Stimulated activated CD4-positive, alpha-beta T cell treated with anti-CD3 and anti-CD28 coated beads, TNF-alpha, amount 100 ng/mL, for 1 hour (primary cell): ENCODE data around the gene ZDHHC14.

ENCODE experiments used
- DNase-seq, 3 donors: peaks; one replicate each; pipeline ENCODE4 v3.0.0-alpha.2; 2020; ENCODE audit warnings: low read depth in 3 of 3, low spot score in 1 of 3

The ZDHHC14 gene

DNA sequence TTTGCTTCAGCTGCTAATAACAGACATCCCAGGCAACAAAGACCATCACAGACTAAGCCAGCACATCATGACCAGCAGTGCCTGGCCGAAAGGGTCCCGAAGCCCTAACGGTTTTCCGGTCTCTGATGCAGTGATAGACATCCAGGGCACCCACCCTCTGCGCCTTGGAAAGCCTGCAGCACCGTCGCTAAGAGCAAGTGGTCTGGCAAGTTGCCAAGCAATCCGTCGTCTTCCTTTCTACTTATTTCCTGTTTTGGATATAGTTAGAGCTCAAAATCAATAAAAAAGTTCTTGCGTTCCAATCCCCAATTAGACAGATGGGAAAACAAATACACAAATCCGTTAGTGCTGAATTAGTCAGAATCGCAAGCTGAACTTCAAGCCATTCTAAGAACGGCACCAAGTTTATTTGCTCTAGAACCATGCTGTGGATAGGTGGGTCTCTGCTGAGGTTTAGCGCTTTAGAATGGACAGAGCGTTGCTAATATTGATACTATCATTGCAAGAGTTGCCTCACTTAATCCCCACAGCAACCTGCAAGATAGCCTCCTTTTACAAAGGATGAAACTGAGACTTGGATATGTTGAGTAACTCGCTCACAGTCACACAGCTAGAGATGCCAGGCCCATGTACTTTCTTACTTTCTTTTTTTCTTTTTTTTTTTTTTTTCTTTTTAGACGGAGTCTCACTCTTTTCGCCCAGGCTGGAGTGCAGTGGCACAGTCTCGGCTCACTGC lies 278.7 kb downstream of the ZDHHC14 start:
- DNase-seq: no peak

DNA sequence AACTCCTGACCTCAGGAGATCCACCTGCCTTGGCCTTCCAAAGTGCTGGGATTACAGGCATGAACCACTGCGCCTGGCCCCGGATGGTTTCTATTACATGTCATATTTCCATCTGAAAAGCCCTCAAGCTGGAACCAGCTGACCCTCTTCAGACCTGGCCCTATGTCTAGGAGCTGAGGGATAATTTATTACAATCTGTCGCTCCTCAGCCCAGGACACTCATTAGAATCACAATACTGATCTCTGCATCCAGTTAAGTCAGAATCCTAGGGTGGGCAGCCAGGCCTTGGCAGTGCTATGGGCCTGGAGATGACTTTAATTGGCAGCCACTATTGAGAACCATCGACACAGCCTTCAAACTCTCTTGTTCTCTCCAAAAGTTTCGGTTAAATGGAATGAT lies 279.4 kb downstream of the ZDHHC14 start:
- DNase-seq: no peak

DNA sequence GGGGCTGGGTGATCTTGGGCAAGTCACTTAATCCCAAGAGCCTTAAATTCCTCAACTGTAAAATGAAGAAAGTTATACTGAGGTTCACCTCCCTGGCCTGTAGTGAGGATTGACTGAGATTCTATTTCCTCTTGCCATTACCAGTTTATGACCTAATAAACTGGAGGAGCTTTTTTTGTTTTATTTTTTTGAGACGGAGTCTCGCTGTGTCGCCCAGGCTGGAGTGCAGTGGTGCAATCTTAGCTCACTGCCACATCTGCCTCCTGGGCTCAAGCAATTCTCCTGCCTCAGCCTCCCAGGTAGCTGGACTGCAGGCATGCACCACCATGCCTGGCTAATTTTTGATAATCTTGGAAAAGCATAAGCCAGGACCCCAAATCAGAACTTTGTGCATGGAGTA lies 280.7 kb downstream of the ZDHHC14 start:
- no peak for DNase-seq

DNA sequence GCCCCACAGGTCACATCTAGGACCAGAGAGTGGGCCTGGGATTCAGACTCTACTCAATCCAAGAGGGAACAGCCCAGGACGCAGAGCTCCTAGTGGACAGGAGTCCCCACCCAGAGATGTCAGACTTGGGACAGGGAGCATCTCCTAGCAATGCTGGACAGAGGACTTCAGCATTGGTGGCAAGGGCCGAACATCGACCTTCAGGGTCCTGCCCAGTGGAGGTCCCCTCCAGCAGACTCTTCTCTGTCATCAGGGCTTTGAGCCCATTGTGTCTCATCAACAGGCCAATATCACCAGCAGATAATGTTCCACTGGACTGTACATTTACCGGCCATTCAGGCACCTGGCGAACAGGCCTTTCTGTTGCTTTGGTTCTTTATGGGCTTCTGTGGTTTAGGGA lies 282.3 kb downstream of the ZDHHC14 start:
- no peak for DNase-seq

DNA sequence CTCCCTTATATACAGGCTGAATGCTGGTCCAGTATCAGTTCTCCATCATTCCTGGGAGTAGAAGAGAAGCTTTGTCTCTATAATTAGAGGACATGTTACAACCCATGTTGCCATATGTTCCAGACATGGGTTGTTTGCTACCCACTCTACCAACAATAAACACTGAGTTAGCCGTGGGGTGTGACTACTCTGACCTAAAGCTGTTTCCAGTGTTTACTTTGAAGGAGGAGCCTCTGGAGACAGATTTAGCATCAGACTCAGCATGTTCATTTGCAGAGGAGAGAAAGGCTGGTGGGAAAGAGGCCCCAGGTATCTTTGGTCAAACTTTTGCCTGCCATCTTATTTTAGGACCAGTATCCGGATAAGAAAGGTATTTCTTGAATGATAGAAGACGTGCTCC lies 284.2 kb downstream of the ZDHHC14 start:
- DNase-seq: no peak

DNA sequence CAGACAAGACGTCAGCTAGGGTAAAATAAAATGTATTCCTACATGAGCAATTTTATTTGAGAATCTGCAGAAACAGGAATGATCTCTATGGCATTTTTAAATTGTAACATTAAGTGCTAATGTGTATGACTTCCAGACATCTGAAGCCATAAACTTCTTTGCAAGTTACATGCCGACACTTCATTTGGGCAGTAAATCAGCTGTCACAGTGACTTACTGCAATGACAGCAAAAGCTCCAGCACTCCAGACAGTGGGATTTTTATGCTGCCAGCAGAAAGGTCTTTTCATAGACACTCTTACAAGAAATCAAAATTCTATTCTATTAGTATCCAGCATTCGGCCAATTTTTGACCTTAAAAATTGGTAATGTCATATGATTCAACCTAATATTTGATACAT lies 285.7 kb downstream of the ZDHHC14 start:
- no peak for DNase-seq

DNA sequence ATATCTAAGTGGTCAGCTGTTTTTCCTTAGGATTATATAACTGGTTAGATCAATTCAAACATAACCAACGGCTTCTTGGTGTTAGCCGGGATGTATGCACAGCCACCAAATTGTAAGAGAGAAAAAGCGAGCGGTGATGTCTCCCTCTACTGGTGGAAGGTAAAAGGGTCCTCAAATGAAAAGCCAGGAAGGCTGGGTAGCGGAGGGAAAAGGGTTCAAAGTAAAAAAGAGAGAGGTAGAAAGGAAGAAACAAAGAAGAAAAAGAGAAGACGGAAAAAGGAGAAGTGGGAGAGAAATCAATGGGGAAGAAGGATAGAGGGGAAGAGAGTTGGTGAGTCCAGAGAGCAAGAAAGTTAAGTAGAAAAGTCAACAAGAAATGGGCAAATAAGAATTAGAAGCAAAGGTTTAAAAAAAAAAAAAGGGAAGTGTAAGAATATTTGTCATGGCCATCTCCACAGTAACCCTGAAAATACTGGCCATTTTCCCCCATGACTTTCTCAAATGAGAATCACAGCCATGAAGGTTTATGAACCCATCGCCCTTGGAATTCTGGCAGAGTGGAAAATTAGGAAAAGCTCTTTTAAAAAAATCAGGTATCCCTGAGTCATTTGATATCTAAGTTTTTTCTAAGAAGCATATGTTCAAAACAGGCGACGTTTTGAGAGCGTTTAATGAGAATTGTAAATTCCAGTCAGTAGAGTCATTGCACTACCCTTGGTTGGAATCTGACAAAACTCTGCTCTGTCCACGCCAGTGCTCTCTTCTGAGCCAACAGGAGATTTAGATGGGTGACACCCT lies 286.4 kb downstream of the ZDHHC14 start:
- peak in 1 of 3 donors; percentile 30 for DNase-seq

DNA sequence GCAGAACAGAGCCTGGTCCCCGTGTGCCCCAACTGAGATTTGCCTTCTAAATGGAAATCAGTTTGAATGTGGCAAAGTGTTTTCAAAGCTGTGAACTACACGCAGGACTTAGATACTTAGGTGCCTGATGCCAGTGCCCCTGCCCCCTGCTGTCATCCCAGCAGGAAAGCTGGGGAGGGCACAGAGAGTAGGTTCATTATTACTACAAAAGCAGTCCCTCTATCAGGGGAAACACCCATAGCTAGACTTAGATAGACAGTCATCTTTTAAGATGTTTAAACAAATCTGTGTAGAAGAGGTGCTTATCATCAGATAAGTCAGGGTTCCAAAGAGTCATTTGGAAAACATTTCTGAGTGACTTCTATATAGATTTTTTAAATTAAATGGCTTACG lies 287.0 kb downstream of the ZDHHC14 start:
- no peak for DNase-seq

DNA sequence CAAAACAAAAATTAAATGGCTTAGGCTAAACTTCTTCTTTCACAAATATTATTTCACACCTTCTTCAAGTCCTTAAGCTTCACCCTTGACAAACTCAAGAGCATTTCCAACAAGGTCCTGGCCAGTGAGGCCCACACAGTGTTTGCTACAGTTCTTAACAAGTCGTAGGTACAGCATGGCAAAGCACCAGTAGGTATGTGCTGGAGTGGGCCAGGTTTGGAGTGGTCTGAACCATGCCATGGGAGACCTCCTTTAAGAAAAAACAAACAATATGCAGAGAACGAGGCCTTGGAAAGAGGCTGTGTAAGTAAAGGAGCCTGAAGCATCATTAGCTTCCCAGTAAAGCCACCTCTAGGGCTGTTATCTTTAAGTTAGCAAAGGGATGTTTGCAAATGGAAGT lies 287.7 kb downstream of the ZDHHC14 start:
- no peak for DNase-seq

DNA sequence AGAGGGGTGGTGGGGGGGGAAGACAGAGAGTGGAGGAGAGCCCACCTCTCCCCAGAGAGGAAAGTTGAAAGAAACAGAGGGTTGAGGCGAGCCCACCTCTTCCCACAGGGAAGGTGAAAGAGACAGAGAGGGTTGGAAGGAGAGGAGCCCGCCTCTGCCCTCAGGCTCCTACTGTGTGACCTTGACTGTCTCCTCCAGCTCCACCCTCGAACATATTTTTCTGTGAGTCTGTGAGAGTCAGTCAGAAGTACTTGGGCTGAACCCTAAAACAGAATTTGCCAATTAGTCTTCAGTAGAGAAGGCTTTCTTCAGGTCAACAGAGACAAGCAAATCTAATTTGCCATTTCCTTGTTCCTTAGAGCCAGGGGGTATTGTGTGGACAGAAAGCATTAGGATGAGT lies 288.3 kb downstream of the ZDHHC14 start:
- no peak for DNase-seq

DNA sequence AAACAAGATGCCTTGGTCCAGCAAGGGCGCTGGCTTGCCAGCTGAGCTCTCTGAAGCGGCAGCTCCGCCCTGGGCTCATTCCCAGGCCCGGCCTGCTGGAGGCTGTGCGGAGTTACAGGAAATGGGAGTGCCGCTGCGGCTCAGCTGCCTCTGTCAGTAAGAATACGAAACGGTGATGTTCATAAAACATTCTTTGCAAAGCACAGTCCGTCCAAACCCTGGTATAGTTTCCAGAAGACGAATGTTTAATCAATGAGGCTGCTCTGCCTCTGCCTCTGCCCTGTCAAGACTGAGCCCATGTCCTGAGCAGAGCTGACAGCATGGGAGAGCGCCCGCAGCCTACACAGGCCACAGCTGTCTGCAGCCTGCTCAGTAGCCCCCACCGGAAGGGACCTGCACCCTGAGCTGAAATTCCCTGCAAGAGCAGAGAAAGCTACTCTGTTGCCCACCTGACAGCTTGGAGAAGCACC lies 288.8 kb downstream of the ZDHHC14 start:
- DNase-seq: no peak

DNA sequence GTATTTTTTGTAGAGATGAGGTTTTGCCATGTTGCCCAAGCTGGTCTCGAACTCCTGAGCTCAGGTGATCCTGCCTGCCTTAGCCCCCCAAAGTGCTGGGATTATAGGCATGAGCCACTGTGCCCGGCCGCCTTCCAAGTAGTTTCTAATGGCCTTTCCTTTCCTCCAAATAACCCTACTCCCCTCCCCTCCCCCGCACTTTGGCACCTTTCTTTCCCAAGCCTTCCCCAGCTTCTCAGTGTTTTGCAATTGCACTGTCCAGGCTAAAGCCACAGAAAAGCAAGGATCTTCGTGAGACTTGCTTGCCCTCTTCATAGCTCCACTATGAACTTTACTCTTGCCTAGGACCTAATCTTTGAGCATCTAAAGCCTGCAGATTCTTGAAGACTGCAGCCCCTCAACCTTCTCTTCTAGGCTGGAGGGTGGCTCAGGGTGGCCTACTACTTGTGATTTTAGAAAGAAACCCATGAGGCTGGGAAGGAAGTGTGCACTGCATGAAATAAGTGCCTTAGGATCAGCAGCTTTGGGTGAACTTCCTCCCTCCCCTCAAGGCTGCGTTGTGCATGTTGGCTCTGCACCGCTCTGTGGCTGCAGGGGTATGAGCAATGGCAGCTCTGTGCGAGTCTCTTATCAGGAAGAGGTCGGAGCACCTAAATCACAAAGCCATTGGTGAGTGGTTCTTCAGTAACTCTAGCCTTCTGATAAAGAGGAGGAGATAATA lies 289.6 kb downstream of the ZDHHC14 start:
- DNase-seq: no peak

DNA sequence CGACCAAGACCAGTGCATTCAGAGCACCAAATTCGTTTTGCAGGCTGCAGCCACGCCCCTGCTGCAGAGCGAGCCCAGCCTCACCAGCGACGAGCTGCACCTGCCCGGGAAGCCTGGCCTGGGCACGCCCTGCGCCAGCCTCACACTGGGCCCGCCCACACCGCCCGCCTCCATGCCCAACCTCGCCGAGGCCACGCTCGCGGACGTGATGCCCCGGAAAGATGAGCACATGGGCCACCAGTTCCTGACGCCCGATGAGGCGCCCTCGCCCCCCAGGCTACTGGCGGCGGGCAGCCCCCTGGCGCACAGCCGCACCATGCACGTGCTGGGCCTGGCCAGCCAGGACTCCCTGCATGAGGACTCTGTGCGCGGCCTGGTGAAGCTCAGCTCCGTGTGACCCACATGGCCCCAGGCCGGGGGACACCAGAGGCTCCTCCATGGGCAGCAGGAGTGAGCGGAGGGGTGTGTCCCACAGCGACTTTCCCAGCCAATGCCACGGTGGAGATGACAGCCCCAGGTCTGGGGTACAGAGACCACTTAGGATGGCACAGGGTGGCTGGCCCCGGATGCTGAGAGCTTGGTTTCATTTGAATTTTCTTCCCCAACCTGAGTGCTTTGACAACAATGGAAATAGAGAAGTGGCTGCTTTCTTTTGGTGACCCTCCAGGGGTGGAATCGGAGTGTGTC lies 291.9 kb downstream of the ZDHHC14 start:
- no peak for DNase-seq

DNA sequence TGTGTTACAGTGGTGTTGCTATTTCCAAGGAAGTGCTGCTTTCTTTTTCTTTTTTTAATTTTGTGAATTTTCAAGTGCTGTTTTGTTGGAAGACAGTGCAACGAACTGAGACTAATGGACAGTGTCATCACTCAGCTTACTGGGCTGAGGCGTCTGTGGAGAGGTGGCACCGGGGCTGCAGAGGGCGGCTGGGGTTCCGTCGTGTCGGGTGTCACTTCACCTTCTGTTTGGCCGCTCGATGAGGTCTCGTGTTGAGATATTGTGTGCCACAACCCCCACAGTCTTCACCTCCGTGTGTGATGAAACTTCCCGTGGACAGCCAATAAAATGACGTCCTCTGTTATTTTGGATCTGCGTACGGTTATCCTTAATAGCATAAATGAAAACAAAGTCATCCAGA lies 292.6 kb downstream of the ZDHHC14 start:
- DNase-seq: no peak

DNA sequence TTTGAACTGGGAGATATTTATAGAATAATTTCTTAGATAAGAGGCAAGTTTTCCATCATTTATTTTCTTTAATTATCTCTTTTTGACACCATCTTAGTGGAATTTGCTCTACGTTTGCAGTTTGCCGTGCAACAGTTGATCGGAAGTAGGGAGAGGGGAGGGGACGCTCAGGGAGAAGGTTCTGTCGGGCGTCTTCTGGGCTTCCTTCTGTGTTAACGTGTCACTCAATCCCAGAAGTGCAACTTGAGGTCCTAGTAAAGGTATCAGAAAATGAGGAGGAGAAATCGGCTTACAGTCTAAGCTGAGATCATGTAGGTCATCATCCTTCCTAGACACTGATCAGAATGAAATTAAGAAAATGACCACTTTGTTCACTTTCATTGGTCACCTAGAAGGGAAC lies 293.1 kb downstream of the ZDHHC14 start:
- DNase-seq: no peak

DNA sequence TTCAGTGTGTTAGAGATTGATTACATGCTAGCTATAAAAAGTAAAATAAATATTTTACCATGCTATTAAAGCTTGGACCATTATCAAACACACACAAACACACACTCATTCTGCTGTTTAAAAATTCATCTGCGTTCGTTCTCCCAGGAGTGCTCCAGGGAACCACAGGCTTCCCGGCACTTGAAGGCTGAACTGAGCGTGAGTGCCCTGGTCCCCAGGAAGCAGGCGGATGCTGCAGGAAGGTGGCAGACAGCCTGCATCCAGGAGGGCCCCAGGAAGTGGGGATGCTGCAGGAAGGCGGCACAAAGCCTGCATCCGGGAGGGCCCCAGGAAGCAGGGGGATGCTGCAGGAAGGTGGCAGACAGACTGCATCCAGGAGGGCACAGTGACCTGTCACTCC lies 294.8 kb downstream of the ZDHHC14 start:
- DNase-seq: no peak

DNA sequence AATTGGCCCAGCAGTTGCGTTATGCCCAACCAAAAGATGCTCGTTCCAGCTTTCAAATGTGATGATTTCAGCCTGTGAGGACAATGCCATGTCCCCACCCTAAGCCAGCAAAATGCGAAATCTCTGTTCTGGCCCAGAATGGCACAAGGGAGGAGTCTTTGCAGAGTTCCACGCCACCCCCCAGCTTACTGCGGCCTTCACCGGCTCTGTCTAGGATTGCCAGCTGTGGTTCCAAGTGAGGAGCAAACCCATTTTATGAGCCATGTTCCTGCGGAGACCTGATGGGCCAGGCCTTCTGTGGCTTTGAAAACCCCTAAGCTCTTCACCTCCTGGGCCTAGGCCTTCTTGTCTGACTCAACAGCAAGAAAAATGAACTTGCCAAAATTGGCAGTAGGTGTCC lies 295.3 kb downstream of the ZDHHC14 start:
- DNase-seq: no peak

DNA sequence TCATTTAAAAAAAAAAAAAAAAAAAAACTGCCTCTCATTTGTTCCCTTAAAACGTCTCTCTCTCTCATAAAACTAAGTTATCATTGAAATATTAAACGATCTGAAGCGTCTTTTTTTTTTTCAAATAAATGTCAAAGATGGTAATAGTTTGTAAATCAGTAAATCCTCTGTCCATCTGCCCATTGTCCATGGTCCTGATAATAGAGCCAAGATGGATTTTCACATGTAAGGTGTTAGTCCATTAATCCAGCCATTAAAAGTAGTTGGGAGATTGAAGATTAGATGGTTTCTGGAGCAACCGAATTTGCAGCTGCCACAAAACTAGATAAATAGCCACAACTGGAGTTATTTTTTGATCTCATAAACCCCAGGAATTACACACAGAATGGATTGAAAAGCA lies 296.2 kb downstream of the ZDHHC14 start:
- no peak for DNase-seq

DNA sequence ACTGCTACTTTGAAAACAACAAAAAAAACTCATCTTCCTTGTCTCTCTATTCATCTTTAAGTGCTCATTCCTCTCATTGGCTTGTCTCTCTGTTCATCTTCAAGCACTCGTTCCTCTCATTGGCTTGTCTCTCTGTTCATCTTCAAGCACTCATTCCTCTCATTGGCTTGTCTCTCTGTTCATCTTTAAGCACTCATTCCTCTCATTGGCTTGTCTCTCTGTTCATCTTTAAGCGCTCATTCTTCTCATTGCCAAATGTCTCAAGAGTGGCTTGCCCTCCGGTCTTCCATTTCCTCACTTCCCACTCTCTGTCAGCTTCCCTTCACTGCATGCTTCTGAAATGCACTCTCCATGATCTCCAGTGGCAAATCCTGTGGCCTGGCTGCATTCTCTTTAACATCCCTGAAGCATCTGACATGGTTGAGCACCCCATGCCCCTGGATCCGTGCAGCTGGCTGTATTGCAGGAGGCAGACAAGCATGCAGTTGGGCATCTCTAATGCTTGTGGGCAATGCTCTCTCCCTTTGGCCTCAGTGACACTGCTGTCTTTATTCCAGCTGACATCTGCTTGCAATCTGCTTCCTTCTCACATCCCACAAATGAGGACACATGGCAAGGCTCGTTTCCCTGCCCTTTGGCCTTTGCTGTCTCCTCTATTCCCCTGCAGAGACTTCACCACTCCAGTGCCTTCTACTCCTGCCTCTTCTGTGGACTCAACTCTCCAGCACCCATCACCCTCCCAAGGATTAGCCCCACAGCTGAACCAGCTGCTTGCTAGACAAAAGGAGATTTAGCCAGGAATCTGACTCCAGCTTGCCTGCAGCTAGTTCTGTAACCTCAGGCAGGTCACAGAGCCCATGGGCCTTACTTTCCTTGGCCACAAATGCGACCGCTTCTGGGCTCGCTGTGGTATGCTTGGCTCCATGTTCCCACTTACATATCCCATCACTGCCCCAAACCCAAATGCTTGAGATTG lies 298.9 kb downstream of the ZDHHC14 start:
- DNase-seq: no peak

DNA sequence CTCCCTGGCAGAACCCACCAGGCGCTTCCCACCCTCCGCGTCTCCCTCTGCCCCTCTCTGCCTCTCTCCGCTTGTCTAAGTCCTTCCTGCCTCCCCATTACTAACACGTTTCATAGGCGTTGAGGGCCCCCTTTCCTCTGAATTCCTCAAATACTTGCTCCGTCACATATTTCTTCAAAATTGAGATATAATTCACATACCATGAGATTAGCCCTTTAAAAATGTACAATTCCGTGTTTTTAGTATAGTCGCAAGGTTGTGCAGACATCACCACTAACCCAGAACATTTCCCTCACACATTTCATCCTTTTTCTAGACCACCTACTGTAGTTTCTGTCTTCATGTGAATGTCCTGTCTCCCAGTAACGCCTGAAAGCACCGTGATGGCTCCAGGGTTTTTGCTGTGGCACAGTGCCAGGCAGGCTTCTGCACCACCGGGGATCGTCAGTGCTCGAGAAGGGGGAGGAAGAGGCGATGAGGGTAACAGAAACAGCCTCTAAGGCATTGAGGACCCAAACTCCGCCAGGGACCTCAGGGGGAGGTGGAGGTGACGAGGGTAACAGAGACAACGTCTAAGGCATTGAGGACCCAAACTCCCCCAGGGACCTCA lies 300.2 kb downstream of the ZDHHC14 start:
- DNase-seq: no peak
